ENCODE data around the gene TCF7L1.

TCF7L1 gene

GRCh38 chr2:85184231-85184630, 51.0 kb downstream of the TCF7L1 start:
- no peaks in the 10 kb centered on the region for H3K9me3 ChIP-seq (ENCODE audit: insufficient read depth, low read depth, low read length)
- no peak overlapping the region for H3K9ac ChIP-seq (ENCODE audit: low read depth, low read length, poor library complexity, severe bottlenecking)
- no peaks in the 10 kb centered on the region for H3K27me3 ChIP-seq (ENCODE audit: insufficient read depth, low read length, poor library complexity, severe bottlenecking)
- no peaks in the 10 kb centered on the region for H3K36me3 ChIP-seq (ENCODE audit: insufficient read depth, low read length)
- H3F3A ChIP-seq (ENCODE audit: low read depth) = no peaks in the 10 kb centered on the region
- no peak overlapping the region for H2AFZ ChIP-seq (ENCODE audit: low read length)
- TF ChIP-seq EZH2phosphoT487 (IDR thresholded peaks at IDR 0.05; ENCODE audit: borderline replicate concordance) = no peak
- no peak overlapping the region for H3K4me3 ChIP-seq (ENCODE audit: low read length, poor library complexity, severe bottlenecking)
- H3K4me1 ChIP-seq (ENCODE audit: insufficient read depth, low read length, poor library complexity, severe bottlenecking) = no peaks in the 10 kb centered on the region
- H3K4me2 ChIP-seq (ENCODE audit: low read depth, low read length, poor library complexity, severe bottlenecking) = no peak overlapping the region
- H3K9me2 ChIP-seq (replicated peaks; ENCODE audit: low read depth, low read length) = no peaks in the 10 kb centered on the region
- no peaks in the 10 kb centered on the region for H3K79me2 ChIP-seq (ENCODE audit: insufficient read depth, low read length)
- H4K20me1 ChIP-seq (ENCODE audit: insufficient read depth, low read length, poor library complexity, severe bottlenecking) = no peaks in the 10 kb centered on the region

GRCh38 chr2:85184990-85185389, 51.8 kb downstream of the TCF7L1 start:
- H3K36me3 ChIP-seq (ENCODE audit: insufficient read depth, low read length) = no peaks in the 10 kb centered on the region
- no peak overlapping the region for H3K4me2 ChIP-seq (ENCODE audit: low read depth, low read length, poor library complexity, severe bottlenecking)
- H3K4me1 ChIP-seq (ENCODE audit: insufficient read depth, low read length, poor library complexity, severe bottlenecking) = no peaks in the 10 kb centered on the region
- H3K9me2 ChIP-seq (replicated peaks; ENCODE audit: low read depth, low read length) = no peaks in the 10 kb centered on the region
- no peak overlapping the region for H3K9ac ChIP-seq (ENCODE audit: low read depth, low read length, poor library complexity, severe bottlenecking)
- TF ChIP-seq CTCF (conservative IDR thresholded peaks at IDR 0.05; ENCODE audit: low read length) (no peak), EZH2phosphoT487 (IDR thresholded peaks at IDR 0.05; ENCODE audit: borderline replicate concordance) (no peak)
- no peaks in the 10 kb centered on the region for H3K9me3 ChIP-seq (ENCODE audit: insufficient read depth, low read depth, low read length)
- no peak overlapping the region for H2AFZ ChIP-seq (ENCODE audit: low read length)
- H4K20me1 ChIP-seq (ENCODE audit: insufficient read depth, low read length, poor library complexity, severe bottlenecking) = no peaks in the 10 kb centered on the region
- H3K4me3 ChIP-seq (ENCODE audit: low read length, poor library complexity, severe bottlenecking) = no peak overlapping the region
- no peaks in the 10 kb centered on the region for H3F3A ChIP-seq (ENCODE audit: low read depth)
- no peaks in the 10 kb centered on the region for H3K27me3 ChIP-seq (ENCODE audit: insufficient read depth, low read length, poor library complexity, severe bottlenecking)
- no peaks in the 10 kb centered on the region for H3K79me2 ChIP-seq (ENCODE audit: insufficient read depth, low read length)

GRCh38 chr2:85185431-85185940, 52.3 kb downstream of the TCF7L1 start:
- no peaks in the 10 kb centered on the region for H3K36me3 ChIP-seq (ENCODE audit: insufficient read depth, low read length)
- no peak overlapping the region for H3K4me3 ChIP-seq (ENCODE audit: low read length, poor library complexity, severe bottlenecking)
- TF ChIP-seq CTCF (conservative IDR thresholded peaks at IDR 0.05; ENCODE audit: low read length) (no peak), EZH2phosphoT487 (IDR thresholded peaks at IDR 0.05; ENCODE audit: borderline replicate concordance) (no peak)
- no peak overlapping the region for H2AFZ ChIP-seq (ENCODE audit: low read length)
- H3K4me2 ChIP-seq (ENCODE audit: low read depth, low read length, poor library complexity, severe bottlenecking) = no peak overlapping the region
- no peak overlapping the region for H3K9ac ChIP-seq (ENCODE audit: low read depth, low read length, poor library complexity, severe bottlenecking)
- no peaks in the 10 kb centered on the region for H4K20me1 ChIP-seq (ENCODE audit: insufficient read depth, low read length, poor library complexity, severe bottlenecking)
- H3K9me3 ChIP-seq (ENCODE audit: insufficient read depth, low read depth, low read length) = no peaks in the 10 kb centered on the region
- no peaks in the 10 kb centered on the region for H3F3A ChIP-seq (ENCODE audit: low read depth)
- H3K27me3 ChIP-seq (ENCODE audit: insufficient read depth, low read length, poor library complexity, severe bottlenecking) = no peaks in the 10 kb centered on the region
- H3K79me2 ChIP-seq (ENCODE audit: insufficient read depth, low read length) = no peaks in the 10 kb centered on the region
- no peaks in the 10 kb centered on the region for H3K4me1 ChIP-seq (ENCODE audit: insufficient read depth, low read length, poor library complexity, severe bottlenecking)
- no peaks in the 10 kb centered on the region for H3K9me2 ChIP-seq (replicated peaks; ENCODE audit: low read depth, low read length)

GRCh38 chr2:85187069-85187468, 53.9 kb downstream of the TCF7L1 start:
- Histone ChIP-seq H3F3A (ENCODE audit: low read depth) (no peaks in the 10 kb centered on the region), H3K4me3 (ENCODE audit: low read length, poor library complexity, severe bottlenecking) (no peak overlapping the region), H3K36me3 (ENCODE audit: insufficient read depth, low read length) (no peaks in the 10 kb centered on the region), H3K9me3 (ENCODE audit: insufficient read depth, low read depth, low read length) (no peaks in the 10 kb centered on the region), H3K79me2 (ENCODE audit: insufficient read depth, low read length) (no peaks in the 10 kb centered on the region), H3K9me2 (replicated peaks; ENCODE audit: low read depth, low read length) (no peaks in the 10 kb centered on the region), H3K9ac (ENCODE audit: low read depth, low read length, poor library complexity, severe bottlenecking) (no peak overlapping the region), H4K20me1 (ENCODE audit: insufficient read depth, low read length, poor library complexity, severe bottlenecking) (no peaks in the 10 kb centered on the region), H3K27me3 (ENCODE audit: insufficient read depth, low read length, poor library complexity, severe bottlenecking) (no peaks in the 10 kb centered on the region), H2AFZ (ENCODE audit: low read length) (no peak overlapping the region), H3K4me2 (ENCODE audit: low read depth, low read length, poor library complexity, severe bottlenecking) (no peak overlapping the region), H3K4me1 (ENCODE audit: insufficient read depth, low read length, poor library complexity, severe bottlenecking) (no peaks in the 10 kb centered on the region)
- no peak for TF ChIP-seq CTCF (conservative IDR thresholded peaks at IDR 0.05; ENCODE audit: low read length)
- TF ChIP-seq EZH2phosphoT487 (IDR thresholded peaks at IDR 0.05; ENCODE audit: borderline replicate concordance) = no peak
